HepG2 (cell line): ENCODE data around the gene TMEM95. TPM values are rescaled to one million over a fixed set of nuclear protein-coding genes. Genes with fewer than 3 reads are reported as not detected.
A peak's percentile ranks its signal among the peaks of the same experiment; 100 is the strongest.

Source experiments
- ATAC-seq: fragments of 200-7000 bp; cut with Tn5 transposase; 3 replicates; pipeline ENCODE4 v1.9.1; 2020; ENCODE audit warnings: mild to moderate bottlenecking, moderate library complexity
- BruUV-seq: library from RNA; stranded (reverse); fragments of 400-500 nt; replicated peaks from 2 replicates; lab custom pipeline; 2021; lab: Mats Ljungman, UMichigan
- CTCF ChIA-PET: fragments of 300-600 bp; formaldehyde crosslinking; extraction: SDS; loops from one replicate; lab custom pipeline; 2021; ENCODE audit warnings: low total read pairs, inconsistent platforms, low intra/inter-chr PET ratio; lab: Yijun Ruan, JAX
- POLR2A ChIA-PET: fragments of 350-600 bp; sonication (Branson Sonifier 250); formaldehyde crosslinking; loops from one replicate; lab custom pipeline; 2020; ENCODE audit warnings: antibody characterized with exemption, inconsistent platforms; lab: Yijun Ruan, JAX
- DNase-seq: peaks from one replicate; pipeline ENCODE4 v3.0.0-alpha.2; 2015; ENCODE audit warnings: low spot score
- FAIRE-seq: peaks from 3 replicates; lab custom pipeline; 2011; peaks lifted over from hg19 to GRCh38; lab: Jason Lieb, UNC
- H2AFZ ChIP-seq: one replicate; pipeline ENCODE4 v1.6.1; 2011; ENCODE audit warnings: low read length, inconsistent platforms
- H3K27ac ChIP-seq: fragments of 300-600 bp; 3 replicates; pipeline ENCODE4 v1.8.0; 2011; ENCODE audit warnings: mixed run types, mild to moderate bottlenecking, mixed read lengths, low read length, inconsistent platforms; ENCODE audit not compliant: insufficient read depth; ENCODE audit errors: extremely low read length
- H3K27me3 ChIP-seq, 2 experiments: fragments of 200-600 bp in 1 of 2; 2 replicates in 1 of 2; 3 replicates in 1 of 2; pipeline versions ENCODE4 v1.6.0 to v1.8.0; 2011; ENCODE audit warnings: low read length in 2 of 2, mild to moderate bottlenecking in 2 of 2, moderate library complexity in 2 of 2, inconsistent platforms in 1 of 2; ENCODE audit not compliant: insufficient read depth in 2 of 2, control insufficient read depth in 1 of 2
- H3K36me3 ChIP-seq, 2 experiments: fragments of 200-600 bp in 1 of 2; replicated peaks in 1 of 2; 2 replicates in 1 of 2; 3 replicates in 1 of 2; pipeline versions ENCODE4 v1.5.1 to v1.8.0; 2011; ENCODE audit warnings: low read length in 2 of 2, inconsistent platforms in 1 of 2; ENCODE audit not compliant: insufficient read depth in 2 of 2, control insufficient read depth in 1 of 2
- H3K4me1 ChIP-seq: 2 replicates; pipeline ENCODE4 v1.5.1; 2012; ENCODE audit warnings: low read length, inconsistent platforms; ENCODE audit not compliant: insufficient read depth
- H3K4me2 ChIP-seq: 2 replicates; pipeline ENCODE4 v1.6.0; 2011; ENCODE audit warnings: low read depth, low read length, inconsistent platforms
- H3K4me3 ChIP-seq, 3 experiments: fragments of 200-600 bp in 1 of 3; sonication (generic), shearing (Covaris generic) in 1 of 3; replicated peaks in 1 of 3; 2 replicates each; pipeline ENCODE4 v1.5.1; 2011 to 2016; ENCODE audit warnings: low read length in 3 of 3, inconsistent platforms in 2 of 3, low read depth in 2 of 3, mild to moderate bottlenecking in 2 of 3, control low read depth in 1 of 3, mixed read lengths in 1 of 3; ENCODE audit not compliant: insufficient read depth in 1 of 3
- H3K79me2 ChIP-seq: one replicate; pipeline ENCODE4 v1.6.1; 2011; ENCODE audit warnings: low read length, inconsistent platforms; ENCODE audit not compliant: insufficient read depth
- H3K9ac ChIP-seq: 2 replicates; pipeline ENCODE4 v1.6.0; 2011; ENCODE audit warnings: mild to moderate bottlenecking, low read depth, low read length, inconsistent platforms; ENCODE audit not compliant: insufficient read depth
- H3K9me3 ChIP-seq: 2 replicates; pipeline ENCODE4 v1.5.1; 2012; ENCODE audit warnings: mild to moderate bottlenecking, low read length
- H4K20me1 ChIP-seq: 2 replicates; pipeline ENCODE4 v1.6.0; 2011; ENCODE audit warnings: inconsistent platforms, mild to moderate bottlenecking, low read length, moderate library complexity; ENCODE audit not compliant: insufficient read depth
- HMGXB4 ChIP-seq, 2 experiments: sonication (generic) in 1 of 2; formaldehyde crosslinking in 1 of 2; IDR thresholded peaks; 2 replicates each; pipeline versions ENCODE4 v1.4.0 to v1.6.1; 2018 to 2020; ENCODE audit warnings: missing genetic modification reagents in 2 of 2, borderline replicate concordance in 1 of 2, low read depth in 1 of 2, mild to moderate bottlenecking in 1 of 2, missing biosample characterization in 1 of 2
- HNRNPK ChIP-seq: fragments of 200-400 bp; formaldehyde crosslinking; IDR thresholded peaks from 2 replicates; pipeline ENCODE4 v1.6.1; 2018; ENCODE audit warnings: low read length, low read depth, moderate library complexity, mild to moderate bottlenecking; ENCODE audit not compliant: poor library complexity, severe bottlenecking
- HOXA3 ChIP-seq: sonication (generic); formaldehyde crosslinking; IDR thresholded peaks from 2 replicates; pipeline ENCODE4 v1.5.0; 2020; ENCODE audit warnings: missing genetic modification reagents
- ZFP62 ChIP-seq: sonication (generic); formaldehyde crosslinking; IDR thresholded peaks from 2 replicates; pipeline ENCODE4 v1.4.0; 2020; ENCODE audit warnings: missing genetic modification reagents
- ZSCAN30 ChIP-seq: sonication (generic); formaldehyde crosslinking; IDR thresholded peaks from 2 replicates; pipeline ENCODE4 v1.5.0; 2020; ENCODE audit warnings: mild to moderate bottlenecking, missing genetic modification reagents
- WGBS: methylation state at CpG from one replicate; pipeline ENCODE4 v1.1.6; 2017; ENCODE audit warnings: low lambda C conversion rate; 5-methylcytosine and 5-hydroxymethylcytosine counted together
- in situ Hi-C: cut with HindIII; loops from 2 replicates; pipeline ENCODE4 v1.10.0; 2017; ENCODE audit warnings: low pct_unique_long_range_greater_than_20kb; ENCODE audit not compliant: extremely low pct_ligation_motif_present
- intact Hi-C: fragments of 100-400 bp; cut with micrococcal nuclease; formaldehyde crosslinking; loops from one replicate; pipeline ENCODE4 v1.10.0; 2022; ENCODE audit not compliant: unreplicated experiment
- polyA plus RNA-seq, 8 experiments: library from polyadenylated mRNA; depleted of rRNA in 3 of 8; stranded (reverse) in 7 of 8; unstranded in 1 of 8; fragments of >200 nt; fragmentation: Illumina TruSeq in 4 of 8; extraction: Trizol in 4 of 8; gene quantifications; 2 replicates each; pipeline versions ENCODE4 v1.2.1 to v1.2.3, GENCODE V29; 2011 to 2016; ENCODE audit warnings: low read depth in 4 of 8, missing spikeins in 1 of 8, mixed read lengths in 1 of 8; ENCODE audit not compliant: insufficient read depth in 1 of 8
- total RNA-seq, 5 experiments: library from RNA; depleted of rRNA; stranded (reverse); fragments of >200 nt; fragmentation: Illumina TruSeq; extraction: Trizol; gene quantifications; 2 replicates each; pipeline ENCODE4 v1.2.3, GENCODE V29; 2016; ENCODE audit warnings: low read depth in 1 of 5

The TMEM95 gene
- total and polyA plus RNA-seq, 2 of the 13 experiments (the other 11 are each of a cell fraction or from before 2014, with no cell fraction given) = not detected

GRCh38 chr17:7315570-7316235 lies 39.3 kb upstream of the TMEM95 start (continued):
- TF ChIP-seq HMGXB4 (CRISPR knock-in tag; IDR thresholded peaks at IDR 0.05; ENCODE audit: borderline replicate concordance in 1 of 2, low read depth in 1 of 2) = 0 out of 4 replicates have a peak, but pooled peaks of 1 of the 2 experiments have one; percentile 13
- TF ChIP-seq HNRNPK = peak; percentile 3
- TF ChIP-seq ZFP62 (CRISPR knock-in tag) = no peak
- TF ChIP-seq, all 625 proteins: peak for 26

GRCh38 chr17:7317161-7317803 lies 37.7 kb upstream of the TMEM95 start:
- no peak overlapping the region for H3K27ac ChIP-seq
- peaks cover 10% of the 10 kb centered on the region for H3K79me2 ChIP-seq
- WGBS = 96% methylated on average over 12 of the region's 16 CpGs
- intact Hi-C loops (no loop called here), in situ Hi-C loops (no loop called here)
- H3K36me3 ChIP-seq = peaks cover 19 to 53% of the 10 kb centered on the region in 2 experiments
- ChIA-PET POLR2A (interaction anchor here (0.8 kb wide), 1 partner anchor 12 kb away, joined by 4 read pairs; the partner anchor contains the start of gene NEURL4), CTCF (no interaction called here)
- H3K4me1 ChIP-seq = peaks cover 22% of the 10 kb centered on the region
- H3K9me3 ChIP-seq = no peaks in the 10 kb centered on the region
- ATAC-seq (no peak), FAIRE-seq (no peak), DNase-seq (no peak)
- H4K20me1 ChIP-seq = peaks cover 16% of the 10 kb centered on the region; the same call in 1 of the 2 replicates
- H3K4me2 ChIP-seq = no peak overlapping the region
- no peak for TF ChIP-seq ZSCAN30 (CRISPR knock-in tag)
- no peak for TF ChIP-seq HOXA3 (CRISPR knock-in tag)
- H3K27me3 ChIP-seq = no peaks in the 10 kb centered on the region
- H3K4me3 ChIP-seq = no peak overlapping the region
- no peak overlapping the region for H3K9ac ChIP-seq
- BruUV-seq = no TSS peak
- H2AFZ ChIP-seq = no peak overlapping the region
